Measurements from ENCODE around the gene FAR2. TPM values are rescaled to one million over a fixed set of nuclear protein-coding genes. Genes with fewer than 3 reads are reported as not detected.

The FAR2 gene
- total RNA-seq, 1 experiment from 2014 or later: 22.1 TPM

- no peak for TF ChIP-seq CTCF (conservative IDR thresholded peaks at IDR 0.05)
- no CpG with 5 or more reads among the region's 1 CpG for WGBS (ENCODE audit: extremely low coverage, insufficient read length, low lambda C conversion rate)
- Mint-ChIP-seq H3K36me3 (ENCODE audit: insufficient read depth in 1 of 3, low read depth in 3 of 3) (peaks cover 0 to 5% (median 4%) of the 10 kb centered on the region in 3 experiments; a peak in 5 of 7 replicates), H3K27ac (no peak overlapping the region), H3K9me3 (peaks cover 0 to 4% of the 10 kb centered on the region in 2 experiments; a peak in 3 of 5 replicates), H3K4me3 (no peak overlapping the region), H3K27me3 (ENCODE audit: low read depth) (no peaks in the 10 kb centered on the region), H3K4me1 (peaks cover 16 to 24% of the 10 kb centered on the region in 2 experiments)
- H4K5ac ChIP-seq (ENCODE audit: insufficient read length, low read depth, low read length): no peak overlapping the region
- no peak overlapping the region for H2AFZ ChIP-seq (ENCODE audit: low read length)
- no peaks in the 10 kb centered on the region for H4K20me1 ChIP-seq (ENCODE audit: control insufficient read depth, insufficient read depth, insufficient read length)
- no peak overlapping the region for H2AK5ac ChIP-seq (ENCODE audit: insufficient read length, low read length)
- H3K79me1 ChIP-seq (ENCODE audit: insufficient read depth, low read depth, low read length, poor library complexity, severe bottlenecking): no peaks in the 10 kb centered on the region
- H3K4me2 ChIP-seq (ENCODE audit: insufficient read depth, insufficient read length, low read length): no peak overlapping the region
- DNase-seq: no peak
- H2BK120ac ChIP-seq (ENCODE audit: low read depth, low read length, poor library complexity, severe bottlenecking): no peak overlapping the region
- H3K9ac ChIP-seq (ENCODE audit: extremely low read depth, insufficient read length, low read length): no peak overlapping the region
- H3K4ac ChIP-seq (ENCODE audit: low read depth, low read length): no peak overlapping the region
- H3T11ph ChIP-seq (ENCODE audit: low read length): no peak overlapping the region
- H3K27me3 ChIP-seq (ENCODE audit: insufficient read depth, low read length): no peaks in the 10 kb centered on the region
- no peak overlapping the region for H3K56ac ChIP-seq (ENCODE audit: insufficient read length, low read depth, low read length)
- no peak overlapping the region for H3K18ac ChIP-seq (ENCODE audit: insufficient read length, low read depth, low read length)
- no peaks in the 10 kb centered on the region for H3K9me3 ChIP-seq (ENCODE audit: control insufficient read depth, low read depth, low read length)
- H3K23me2 ChIP-seq (ENCODE audit: insufficient read length, low read depth, low read length, poor library complexity, severe bottlenecking): no peaks in the 10 kb centered on the region
- no peaks in the 10 kb centered on the region for H3K79me2 ChIP-seq (ENCODE audit: insufficient read depth, low read length)
- H2BK15ac ChIP-seq (ENCODE audit: low read depth, low read length): no peak overlapping the region
- no peak overlapping the region for H3K27ac ChIP-seq (ENCODE audit: insufficient read length, low read depth, low read length)
- no peak overlapping the region for H4K91ac ChIP-seq (ENCODE audit: insufficient read length, low read depth, low read length)
- no peak overlapping the region for H2BK12ac ChIP-seq (ENCODE audit: insufficient read length, low read depth, low read length)
- no peak overlapping the region for H2BK20ac ChIP-seq (ENCODE audit: low read depth, low read length, poor library complexity, severe bottlenecking)
- H3K23ac ChIP-seq (ENCODE audit: insufficient read length, low read depth, low read length): no peak overlapping the region
- peaks cover 3% of the 10 kb centered on the region; the same call in 1 of the 2 replicates for H3K4me1 ChIP-seq (ENCODE audit: insufficient read depth, low read length)
- no peak overlapping the region for H3K14ac ChIP-seq (ENCODE audit: insufficient read depth, low read length)
- no peak overlapping the region for H4K8ac ChIP-seq (replicated peaks; ENCODE audit: insufficient read length, low read depth, low read length)
- no peak overlapping the region for H2BK5ac ChIP-seq (ENCODE audit: insufficient read length, low read length)
Measured at GRCh38 chr12:29222200-29222599, 73.1 kb downstream of the FAR2 start.
